K562 (cell line): ENCODE results near the gene ACHE. TPM values are rescaled to one million over a fixed set of nuclear protein-coding genes. Genes with fewer than 3 reads are reported as not detected.

ENCODE experiments used
- ATAC-seq: fragments of 200-7000 bp; cut with Tn5 transposase; 3 replicates; pipeline ENCODE4 v1.9.1; 2020; ENCODE audit warnings: moderate library complexity
- BruUV-seq: library from RNA; stranded (reverse); fragments of 400-500 nt; replicated peaks from 2 replicates; lab custom pipeline; 2021; lab: Mats Ljungman, UMichigan
- CTCF ChIA-PET: fragments of 300-600 bp; formaldehyde crosslinking; extraction: SDS; loops from one replicate; lab custom pipeline; 2021; ENCODE audit warnings: low intra/inter-chr PET ratio; lab: Yijun Ruan, JAX
- POLR2A ChIA-PET: fragments of 300-600, 350-650 bp; sonication (Branson Sonifier 250); formaldehyde crosslinking; extraction: SDS; loops from one replicate; lab custom pipeline; 2021; ENCODE audit warnings: antibody characterized with exemption, inconsistent platforms; lab: Yijun Ruan, JAX
- DNase-seq, 4 experiments: peaks; one replicate each; pipeline versions ENCODE4 v3.0.0 to v3.0.0-alpha.2; 2011 to 2018; ENCODE audit warnings: low spot score in 3 of 4, mixed read lengths in 3 of 4; ENCODE audit errors: extremely low read depth in 1 of 4
- FAIRE-seq: peaks from 2 replicates; lab custom pipeline; 2011; peaks lifted over from hg19 to GRCh38; lab: Jason Lieb, UNC
- H2AFZ ChIP-seq: 2 replicates; pipeline ENCODE4 v1.6.0; 2011; ENCODE audit warnings: low read depth, low read length, control low read depth, inconsistent platforms
- H3K27ac ChIP-seq: fragments of 200-600 bp; 3 replicates; pipeline ENCODE4 v1.8.0; 2011; ENCODE audit warnings: low read depth, mild to moderate bottlenecking, control low read depth, inconsistent platforms, low read length, moderate library complexity, mixed read lengths; ENCODE audit errors: extremely low read depth
- H3K27me3 ChIP-seq, 2 experiments: fragments of 300-600 bp in 1 of 2; 2 replicates in 1 of 2; 3 replicates in 1 of 2; pipeline versions ENCODE4 v1.6.0 to v1.8.0; 2011; ENCODE audit warnings: inconsistent platforms in 2 of 2, low read length in 2 of 2, mild to moderate bottlenecking in 1 of 2, mixed read lengths in 1 of 2, moderate library complexity in 1 of 2; ENCODE audit not compliant: control insufficient read depth in 2 of 2, insufficient read depth in 2 of 2
- H3K36me3 ChIP-seq: fragments of 300-600 bp; 3 replicates; pipeline ENCODE4 v1.8.0; 2011; ENCODE audit warnings: mild to moderate bottlenecking, low read length, inconsistent platforms; ENCODE audit not compliant: control insufficient read depth, insufficient read depth
- H3K4me1 ChIP-seq, 2 experiments: fragments of 200-600 bp in 1 of 2; replicated peaks in 1 of 2; 2 replicates in 1 of 2; 3 replicates in 1 of 2; pipeline versions ENCODE4 v1.5.1 to v1.8.0; 2011; ENCODE audit warnings: inconsistent platforms in 2 of 2, low read length in 2 of 2, mild to moderate bottlenecking in 1 of 2, mixed read lengths in 1 of 2, moderate library complexity in 1 of 2; ENCODE audit not compliant: control insufficient read depth in 2 of 2, insufficient read depth in 2 of 2
- H3K4me2 ChIP-seq: 2 replicates; pipeline ENCODE4 v1.6.1; 2011; ENCODE audit warnings: low read length, control low read depth, inconsistent platforms, mixed read lengths; ENCODE audit not compliant: insufficient read depth
- H3K4me3 ChIP-seq: fragments of 200-600 bp; sonication (generic), shearing (Covaris generic); 2 replicates; pipeline ENCODE4 v1.5.1; 2016; ENCODE audit warnings: control low read depth, inconsistent platforms
- H3K79me2 ChIP-seq: fragments of 200-600 bp; 3 replicates; pipeline ENCODE4 v1.8.0; 2011; ENCODE audit warnings: low read length, inconsistent platforms; ENCODE audit not compliant: control insufficient read depth, insufficient read depth
- H3K9ac ChIP-seq, 2 experiments: 2 replicates each; pipeline versions ENCODE4 v1.6.0 to v1.6.1; 2011; ENCODE audit warnings: low read depth in 2 of 2, low read length in 2 of 2, control low read depth in 1 of 2, inconsistent platforms in 1 of 2, mild to moderate bottlenecking in 1 of 2, mixed read lengths in 1 of 2; ENCODE audit not compliant: insufficient read depth in 1 of 2
- H3K9me1 ChIP-seq: one replicate; pipeline ENCODE4 v1.6.0; 2011; ENCODE audit warnings: inconsistent platforms, mild to moderate bottlenecking, low read length, moderate library complexity; ENCODE audit not compliant: control insufficient read depth, insufficient read depth
- H3K9me3 ChIP-seq: replicated peaks from 2 replicates; pipeline ENCODE4 v1.5.1; 2011; ENCODE audit warnings: low read depth, low read length, inconsistent platforms; ENCODE audit not compliant: control insufficient read depth, insufficient read depth
- H4K20me1 ChIP-seq: replicated peaks from 2 replicates; pipeline ENCODE4 v1.6.1; 2011; ENCODE audit warnings: low read length, inconsistent platforms, mixed read lengths; ENCODE audit not compliant: control insufficient read depth, insufficient read depth
- EHMT2 ChIP-seq: fragments of 450-650 bp; IDR thresholded peaks from 2 replicates; pipeline ENCODE4 v1.6.1; 2018; ENCODE audit warnings: antibody characterized with exemption
- SRSF9 ChIP-seq: fragments of 200-400 bp; formaldehyde crosslinking; IDR thresholded peaks from 2 replicates; pipeline ENCODE4 v1.6.1; 2017; ENCODE audit warnings: low read depth, low read length, borderline replicate concordance
- TARDBP ChIP-seq: fragments of 450-650 bp; IDR thresholded peaks from 2 replicates; pipeline ENCODE4 v1.6.1; 2016
- ZBTB7A ChIP-seq: IDR thresholded peaks from 2 replicates; pipeline ENCODE4 v1.6.1; 2011; ENCODE audit warnings: low read depth, mild to moderate bottlenecking, low read length, moderate library complexity, borderline replicate concordance; ENCODE audit not compliant: control insufficient read depth
- in situ Hi-C: fragments of 300-500 bp; cut with MboI; formaldehyde crosslinking; loops from 4 replicates; pipeline ENCODE4 v1.15.0; 2018; ENCODE audit warnings: inconsistent platforms, mixed read lengths
- intact Hi-C: fragments of 100-400 bp; cut with micrococcal nuclease; formaldehyde crosslinking; loops from 2 replicates; pipeline ENCODE4 v1.14.2; 2022
- polyA plus RNA-seq, 8 experiments: library from polyadenylated mRNA; depleted of rRNA in 4 of 8; stranded (reverse) in 5 of 8; unstranded in 3 of 8; fragments of >200 nt; fragmentation: Nextera tagmentation in 2 of 8; fragmentation: Illumina TruSeq in 1 of 8; extraction: Ambion mirVana in 2 of 8; extraction: Trizol in 1 of 8; gene quantifications; 2 replicates each; pipeline versions ENCODE4 v1.2.1 to v1.2.3, GENCODE V29; 2011 to 2014; ENCODE audit warnings: inconsistent platforms in 1 of 8, missing spikeins in 1 of 8
- total RNA-seq, 7 experiments: library from RNA; depleted of rRNA in 6 of 7; stranded (reverse); fragments of >200 nt in 6 of 7; fragmentation: Illumina TruSeq in 2 of 7; extraction: Trizol in 2 of 7; gene quantifications; 2 replicates each; pipeline versions ENCODE4 v1.2.1 to v1.2.3, GENCODE V29; 2011 to 2021; ENCODE audit warnings: low replicate concordance in 1 of 7
- TF ChIP-seq, protein P1 (sequence below), 3 experiments: IDR thresholded peaks in 2 of 3; conservative IDR thresholded peaks in 1 of 3; 2 replicates each; pipeline ENCODE4 v1.5.1; 2011 to 2012; ENCODE audit warnings: low read length in 3 of 3, mild to moderate bottlenecking in 3 of 3, control low read depth in 2 of 3, improper control_type of control experiment in 1 of 3, inconsistent platforms in 1 of 3, low read depth in 1 of 3, mixed read lengths in 1 of 3, moderate library complexity in 1 of 3; ENCODE audit not compliant: insufficient read depth in 2 of 3

Gene ACHE
- total and polyA plus RNA-seq, 9 of the 15 experiments (the other 6 are each of a cell fraction or from before 2014, with no cell fraction given): 0.04 to 8.8 (median 1.9) TPM

DNA sequence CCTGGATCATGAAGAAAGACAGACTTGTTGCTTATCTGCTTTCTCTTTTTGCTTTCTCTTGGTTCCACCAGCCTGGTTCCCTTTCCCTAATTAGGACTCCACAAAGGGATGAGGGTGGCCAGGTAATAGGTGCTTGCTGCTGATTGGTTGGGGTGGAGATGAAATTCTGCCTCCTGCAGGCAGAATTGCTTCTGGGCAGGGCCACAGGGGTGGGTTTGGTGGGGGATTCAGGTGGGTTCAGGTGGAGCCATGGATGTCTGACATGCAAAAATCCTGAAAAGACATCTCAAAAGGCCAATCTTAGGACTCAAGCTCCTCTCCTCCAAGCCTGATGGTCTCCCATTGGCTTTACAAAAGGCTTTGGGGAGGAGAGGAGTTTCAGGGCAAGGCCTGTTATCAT lies 25.4 kb upstream of the ACHE start:
- TF ChIP-seq, protein P1, sequence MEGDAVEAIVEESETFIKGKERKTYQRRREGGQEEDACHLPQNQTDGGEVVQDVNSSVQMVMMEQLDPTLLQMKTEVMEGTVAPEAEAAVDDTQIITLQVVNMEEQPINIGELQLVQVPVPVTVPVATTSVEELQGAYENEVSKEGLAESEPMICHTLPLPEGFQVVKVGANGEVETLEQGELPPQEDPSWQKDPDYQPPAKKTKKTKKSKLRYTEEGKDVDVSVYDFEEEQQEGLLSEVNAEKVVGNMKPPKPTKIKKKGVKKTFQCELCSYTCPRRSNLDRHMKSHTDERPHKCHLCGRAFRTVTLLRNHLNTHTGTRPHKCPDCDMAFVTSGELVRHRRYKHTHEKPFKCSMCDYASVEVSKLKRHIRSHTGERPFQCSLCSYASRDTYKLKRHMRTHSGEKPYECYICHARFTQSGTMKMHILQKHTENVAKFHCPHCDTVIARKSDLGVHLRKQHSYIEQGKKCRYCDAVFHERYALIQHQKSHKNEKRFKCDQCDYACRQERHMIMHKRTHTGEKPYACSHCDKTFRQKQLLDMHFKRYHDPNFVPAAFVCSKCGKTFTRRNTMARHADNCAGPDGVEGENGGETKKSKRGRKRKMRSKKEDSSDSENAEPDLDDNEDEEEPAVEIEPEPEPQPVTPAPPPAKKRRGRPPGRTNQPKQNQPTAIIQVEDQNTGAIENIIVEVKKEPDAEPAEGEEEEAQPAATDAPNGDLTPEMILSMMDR (IDR thresholded peaks at IDR 0.05 in 2 of 3, conservative IDR thresholded peaks at IDR 0.05 in 1 of 3; ENCODE audit: insufficient read depth in 2 of 3, low read depth in 1 of 3, low read length in 3 of 3): 0 out of 6 replicates have a peak, but pooled peaks of 1 of the 3 experiments have one; percentile 20
- TF ChIP-seq SRSF9 (no peak), EHMT2 (0 out of 2 replicates have a peak, but pooled peaks have one; percentile 15), TARDBP (no peak), ZBTB7A (peak; percentile 54; the same call in 1 of the 2 replicates)
- TF ChIP-seq, all 486 proteins: peak for 3
- Histone ChIP-seq H2AFZ (no peak overlapping the region), H4K20me1 (no peaks in the 10 kb centered on the region), H3K79me2 (no peaks in the 10 kb centered on the region), H3K27me3 (no peaks in the 10 kb centered on the region), H3K36me3 (no peaks in the 10 kb centered on the region), H3K9ac (no peak overlapping the region), H3K27ac (no peak overlapping the region), H3K9me3 (no peaks in the 10 kb centered on the region), H3K4me2 (no peak overlapping the region), H3K4me1 (no peaks in the 10 kb centered on the region; a peak in 2 of 5 replicates), H3K4me3 (no peak overlapping the region), H3K9me1 (no peaks in the 10 kb centered on the region)
- BruUV-seq: no TSS peak
- ATAC-seq (no peak; the same call in 2 of the 3 replicates), FAIRE-seq (no peak), DNase-seq (no peak)
- in situ Hi-C loops: loop anchor here (25.0 kb wide), 1 partner anchor 366 kb away; no protein-coding TSS in a partner anchor
- ChIA-PET POLR2A (no interaction called here), CTCF (no interaction called here)
- intact Hi-C loops: no loop called here
